ENCODE measurements around the gene HADH. TPM values are rescaled to one million over a fixed set of nuclear protein-coding genes. Genes with fewer than 3 reads are reported as not detected.

The HADH gene
- total and polyA plus RNA-seq, 7 experiments from 2014 or later: 16.5 to 45.1 (median 30.1) TPM

GRCh38 chr4:108029731-108030130 is 40.0 kb downstream of the HADH start:
- Mint-ChIP-seq H3K36me3 (peaks cover 0 to 32% (median 3%) of the 10 kb centered on the region in 5 donors), H3K4me3 (peak overlapping the region; percentile 50 to 84 (median 76)), H3K27ac (peak overlapping the region; percentile 86 to 96 (median 94)), H3K27me3 (no peaks in the 10 kb centered on the region), H3K4me1 (peaks cover 27 to 71% (median 60%) of the 10 kb centered on the region in 7 donors), H3K9me3 (peaks cover 0 to 3% (median 0%) of the 10 kb centered on the region in 11 donors)
- ATAC-seq (peak; percentile 10), DNase-seq (peak in 1 of 9 donors; percentile 8)
- POLR2A ChIA-PET: interaction anchor here (0.6 to 10.4 kb wide), 32 partner anchors 9 to 590 kb away, joined by 3 to 120 read pairs (median 4); partner anchors contain the start of genes CYP2U1, LEF1 and RPL34
- Histone ChIP-seq H3K27ac (ENCODE audit: low read depth, low read length) (peak overlapping the region; percentile 61), H3K4me1 (ENCODE audit: control insufficient read depth in 2 of 2, insufficient read depth in 2 of 2, low read length in 2 of 2) (peaks cover 9 to 47% of the 10 kb centered on the region in 2 donors), H3K9me3 (ENCODE audit: control insufficient read depth in 2 of 3, low read length in 3 of 3) (no peaks in the 10 kb centered on the region), H3K4me3 (ENCODE audit: low read length) (no peak overlapping the region), H3K27me3 (ENCODE audit: control insufficient read depth in 2 of 2, insufficient read depth in 2 of 2, low read length in 2 of 2) (no peaks in the 10 kb centered on the region), H3K36me3 (ENCODE audit: control insufficient read depth in 2 of 3, insufficient read depth in 3 of 3, low read length in 3 of 3) (peaks cover 0 to 12% (median 0%) of the 10 kb centered on the region in 3 experiments)
- intact Hi-C loops (cut with micrococcal nuclease): loop anchor here (1.0 to 10.0 kb wide), 17 partner anchors 19 to 1275 kb away; partner anchors contain the start of genes COL25A1 (in 1 of the 2) and RPL34 (in 1 of the 2)
- CTCF ChIA-PET: interaction anchor here (0.6 to 4.1 kb wide), 38 partner anchors 10 to 1797 kb away, joined by 3 to 32 read pairs (median 4); partner anchors contain the start of gene LEF1

DNA sequence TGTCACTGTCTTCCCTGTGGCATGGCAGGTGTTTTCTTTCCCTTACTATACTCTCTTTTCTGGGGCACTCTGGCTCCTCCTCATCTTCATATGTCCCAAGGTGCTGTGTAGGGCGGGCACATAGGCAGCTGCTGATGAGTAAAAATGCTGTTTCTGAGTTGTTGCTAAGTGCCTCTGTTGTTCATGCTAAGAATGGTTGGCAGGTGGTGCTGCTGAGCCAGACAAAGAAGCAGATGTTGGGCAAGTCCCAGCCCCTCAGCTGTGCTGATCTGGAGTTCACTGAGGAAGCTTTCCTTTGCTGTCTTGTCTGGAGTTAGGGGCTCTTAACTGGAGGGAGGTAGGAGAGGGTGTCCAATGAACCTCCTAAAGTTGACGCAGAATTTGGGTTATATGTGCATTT is 40.6 kb downstream of the HADH start:
- peak overlapping the region; percentile 70 to 84 (median 76) for H3K4me3 Mint-ChIP-seq
- H3K4me1 ChIP-seq (ENCODE audit: control insufficient read depth in 2 of 2, insufficient read depth in 2 of 2, low read length in 2 of 2): peaks cover 9 to 53% of the 10 kb centered on the region in 2 donors
- peaks cover 28 to 77% (median 66%) of the 10 kb centered on the region in 7 donors for H3K4me1 Mint-ChIP-seq
- peaks cover 0 to 8% (median 0%) of the 10 kb centered on the region in 3 experiments for H3K36me3 ChIP-seq (ENCODE audit: control insufficient read depth in 2 of 3, insufficient read depth in 3 of 3, low read length in 3 of 3)
- intact Hi-C loops (cut with micrococcal nuclease): loop anchor here (1.0 to 5.0 kb wide), 15 partner anchors 18 to 592 kb away; partner anchors contain the start of gene RPL34 (in 1 of the 2)
- H3K27me3 ChIP-seq (ENCODE audit: control insufficient read depth in 2 of 2, insufficient read depth in 2 of 2, low read length in 2 of 2): no peaks in the 10 kb centered on the region
- no peak overlapping the region for H3K4me3 ChIP-seq (ENCODE audit: low read length)
- ChIA-PET POLR2A (interaction anchor here (0.6 to 10.4 kb wide), 31 partner anchors 9 to 590 kb away, joined by 3 to 120 read pairs (median 4); partner anchors contain the start of genes CYP2U1, LEF1 and RPL34), CTCF (interaction anchor here (0.6 to 4.1 kb wide), 36 partner anchors 10 to 1378 kb away, joined by 3 to 32 read pairs (median 6); partner anchors contain the start of gene LEF1)
- peak overlapping the region; percentile 86 to 96 (median 94) for H3K27ac Mint-ChIP-seq
- no peaks in the 10 kb centered on the region for H3K9me3 ChIP-seq (ENCODE audit: control insufficient read depth in 2 of 3, low read length in 3 of 3)
- peaks cover 0 to 31% (median 4%) of the 10 kb centered on the region in 5 donors for H3K36me3 Mint-ChIP-seq
- peak overlapping the region; percentile 61 for H3K27ac ChIP-seq (ENCODE audit: low read depth, low read length)
- H3K9me3 Mint-ChIP-seq: peaks cover 0 to 3% (median 0%) of the 10 kb centered on the region in 11 donors
- H3K27me3 Mint-ChIP-seq: no peaks in the 10 kb centered on the region
- ATAC-seq (peak; percentile 91), DNase-seq (peak; percentile 30 to 85 (median 78))

GRCh38 chr4:108031427-108032083 is 41.9 kb downstream of the HADH start:
- H3K27me3 Mint-ChIP-seq: no peaks in the 10 kb centered on the region
- peaks cover 0 to 34% (median 4%) of the 10 kb centered on the region in 5 donors for H3K36me3 Mint-ChIP-seq
- H3K27ac Mint-ChIP-seq: peak overlapping the region; percentile 86 to 96 (median 94)
- H3K4me1 Mint-ChIP-seq: peaks cover 36 to 89% (median 78%) of the 10 kb centered on the region in 7 donors
- H3K9me3 ChIP-seq (ENCODE audit: control insufficient read depth in 2 of 3, low read length in 3 of 3): no peaks in the 10 kb centered on the region
- H3K4me3 ChIP-seq (ENCODE audit: low read length): no peak overlapping the region
- ATAC-seq (no peak), DNase-seq (peak in 2 of 9 donors; percentile 58 to 64)
- intact Hi-C loops (cut with micrococcal nuclease): loop anchor here (2.0 to 5.0 kb wide), 5 partner anchors 17 to 591 kb away; partner anchors contain the start of gene RPL34 (in 1 of the 2)
- H3K4me3 Mint-ChIP-seq: peak overlapping the region in 4 of 10 donors; percentile 6 to 40 (median 31)
- H3K9me3 Mint-ChIP-seq: peaks cover 0 to 3% (median 0%) of the 10 kb centered on the region in 11 donors
- H3K27ac ChIP-seq (ENCODE audit: low read depth, low read length): peak overlapping the region; percentile 61
- H3K4me1 ChIP-seq (ENCODE audit: control insufficient read depth in 2 of 2, insufficient read depth in 2 of 2, low read length in 2 of 2): peaks cover 9 to 65% of the 10 kb centered on the region in 2 donors
- CTCF ChIA-PET: interaction anchor here (0.6 to 4.1 kb wide), 23 partner anchors 12 to 541 kb away, joined by 3 to 32 read pairs (median 9); no protein-coding TSS in a partner anchor
- POLR2A ChIA-PET: interaction anchor here (0.5 to 10.4 kb wide), 18 partner anchors 12 to 588 kb away, joined by 3 to 120 read pairs (median 5); partner anchors contain the start of genes LEF1 and RPL34
- H3K27me3 ChIP-seq (ENCODE audit: control insufficient read depth in 2 of 2, insufficient read depth in 2 of 2, low read length in 2 of 2): no peaks in the 10 kb centered on the region
- H3K36me3 ChIP-seq (ENCODE audit: control insufficient read depth in 2 of 3, insufficient read depth in 3 of 3, low read length in 3 of 3): peaks cover 0 to 4% (median 0%) of the 10 kb centered on the region in 3 experiments

DNA sequence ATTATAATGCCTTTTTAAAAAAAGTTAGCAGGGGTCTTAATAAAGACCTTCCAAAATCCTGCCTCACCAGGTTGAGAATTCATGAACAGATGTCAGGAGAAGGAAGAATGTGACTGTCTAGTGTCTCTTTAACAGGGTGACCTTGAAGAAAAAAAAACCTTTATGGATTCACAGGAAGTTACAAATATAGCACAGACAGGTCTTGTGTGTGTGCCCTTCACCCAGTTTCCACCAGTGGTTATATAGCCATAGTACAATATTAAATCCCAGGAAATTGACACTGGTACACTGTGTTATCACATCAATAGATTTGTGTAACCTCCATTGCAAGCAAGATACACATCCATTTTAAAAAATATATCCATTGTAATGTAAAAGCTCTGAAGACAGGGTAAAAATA is 43.7 kb downstream of the HADH start:
- no peak for ATAC-seq

DNA sequence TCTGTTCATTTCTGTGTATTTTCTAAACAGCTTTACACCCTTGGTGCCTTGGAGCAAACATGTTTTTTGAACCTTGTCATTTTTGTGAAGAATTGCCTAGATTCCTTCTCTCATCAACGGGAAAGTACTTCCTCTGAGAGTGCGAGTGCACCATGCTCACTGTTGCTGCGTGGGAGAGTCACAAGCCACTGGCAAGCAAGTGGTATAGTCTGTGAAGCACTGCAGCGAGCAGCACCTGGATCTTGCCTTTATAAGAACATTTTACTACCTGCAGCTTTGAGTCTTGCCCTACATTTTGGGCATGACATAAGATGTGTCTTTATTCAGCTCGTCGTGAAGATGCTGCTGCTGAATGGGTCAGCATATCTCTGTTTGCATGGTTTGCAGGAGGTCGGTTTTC is 44.9 kb downstream of the HADH start:
- Mint-ChIP-seq H3K9me3 (peaks cover 0 to 3% (median 0%) of the 10 kb centered on the region in 11 donors), H3K27me3 (no peaks in the 10 kb centered on the region), H3K27ac (peak overlapping the region; percentile 39 to 98 (median 92)), H3K4me3 (peak overlapping the region in 9 of 10 donors; percentile 45 to 87 (median 71)), H3K36me3 (peaks cover 0 to 34% (median 0%) of the 10 kb centered on the region in 5 donors), H3K4me1 (peaks cover 32 to 89% (median 80%) of the 10 kb centered on the region in 7 donors)
- Histone ChIP-seq H3K4me1 (ENCODE audit: control insufficient read depth in 2 of 2, insufficient read depth in 2 of 2, low read length in 2 of 2) (peaks cover 7 to 71% of the 10 kb centered on the region in 2 donors), H3K4me3 (ENCODE audit: low read length) (no peak overlapping the region), H3K27ac (ENCODE audit: low read depth, low read length) (peak overlapping the region; percentile 78), H3K27me3 (ENCODE audit: control insufficient read depth in 2 of 2, insufficient read depth in 2 of 2, low read length in 2 of 2) (no peaks in the 10 kb centered on the region), H3K9me3 (ENCODE audit: control insufficient read depth in 2 of 3, low read length in 3 of 3) (no peaks in the 10 kb centered on the region), H3K36me3 (ENCODE audit: control insufficient read depth in 2 of 3, insufficient read depth in 3 of 3, low read length in 3 of 3) (no peaks in the 10 kb centered on the region)
- DNase-seq: peak in 4 of 9 donors; percentile 29 to 41 (median 33)
- intact Hi-C loops (cut with micrococcal nuclease): loop anchor here in 1 of 2 donors (5.0 kb wide), 2 partner anchors 323 to 588 kb away; partner anchors contain the start of gene RPL34
- ATAC-seq: no peak
- ChIA-PET CTCF (interaction anchor here (0.9 to 1.8 kb wide), 4 partner anchors 14 to 538 kb away, joined by 4 to 5 read pairs (median 4); no protein-coding TSS in a partner anchor), POLR2A (interaction anchor here (0.8 to 10.4 kb wide), 13 partner anchors 9 to 135 kb away, joined by 3 to 120 read pairs (median 7); partner anchors contain the start of gene LEF1)

More for the DNA sequence above, 43.7 kb downstream of the HADH start:
- ChIA-PET POLR2A (interaction anchor here (0.7 to 10.4 kb wide), 10 partner anchors 10 to 136 kb away, joined by 3 to 120 read pairs (median 5); partner anchors contain the start of gene LEF1), CTCF (interaction anchor here (0.6 to 2.5 kb wide), 3 partner anchors 74 to 539 kb away, joined by 3 to 9 read pairs (median 3); no protein-coding TSS in a partner anchor)
- no peak for DNase-seq
- H3K27me3 ChIP-seq (ENCODE audit: control insufficient read depth in 2 of 2, insufficient read depth in 2 of 2, low read length in 2 of 2): no peaks in the 10 kb centered on the region
- no peaks in the 10 kb centered on the region for H3K36me3 ChIP-seq (ENCODE audit: control insufficient read depth in 2 of 3, insufficient read depth in 3 of 3, low read length in 3 of 3)
- no peak overlapping the region for H3K4me3 ChIP-seq (ENCODE audit: low read length)
- intact Hi-C loops (cut with micrococcal nuclease): loop anchor here in 1 of 2 donors (5.0 kb wide), 2 partner anchors 324 to 589 kb away; partner anchors contain the start of gene RPL34
- Mint-ChIP-seq H3K27me3 (no peaks in the 10 kb centered on the region), H3K36me3 (peaks cover 0 to 34% (median 0%) of the 10 kb centered on the region in 5 donors), H3K4me3 (peak overlapping the region in 4 of 10 donors; percentile 27 to 87 (median 70)), H3K27ac (peak overlapping the region in 8 of 9 donors; percentile 38 to 96 (median 91)), H3K4me1 (peaks cover 40 to 94% (median 85%) of the 10 kb centered on the region in 7 donors), H3K9me3 (peaks cover 0 to 3% (median 0%) of the 10 kb centered on the region in 11 donors)
- no peaks in the 10 kb centered on the region for H3K9me3 ChIP-seq (ENCODE audit: control insufficient read depth in 2 of 3, low read length in 3 of 3)
- H3K4me1 ChIP-seq (ENCODE audit: control insufficient read depth in 2 of 2, insufficient read depth in 2 of 2, low read length in 2 of 2): peaks cover 9 to 76% of the 10 kb centered on the region in 2 donors
- H3K27ac ChIP-seq (ENCODE audit: low read depth, low read length): peak overlapping the region; percentile 78
